ENCODE results near the gene GPR4. TPM values are rescaled to one million over a fixed set of nuclear protein-coding genes. Genes with fewer than 3 reads are reported as not detected.

GPR4 gene
- total and polyA plus RNA-seq, 2 of the 8 experiments (the other 6 are each of a cell fraction or from before 2014, with no cell fraction given): 0.19 to 0.39 TPM

DNA sequence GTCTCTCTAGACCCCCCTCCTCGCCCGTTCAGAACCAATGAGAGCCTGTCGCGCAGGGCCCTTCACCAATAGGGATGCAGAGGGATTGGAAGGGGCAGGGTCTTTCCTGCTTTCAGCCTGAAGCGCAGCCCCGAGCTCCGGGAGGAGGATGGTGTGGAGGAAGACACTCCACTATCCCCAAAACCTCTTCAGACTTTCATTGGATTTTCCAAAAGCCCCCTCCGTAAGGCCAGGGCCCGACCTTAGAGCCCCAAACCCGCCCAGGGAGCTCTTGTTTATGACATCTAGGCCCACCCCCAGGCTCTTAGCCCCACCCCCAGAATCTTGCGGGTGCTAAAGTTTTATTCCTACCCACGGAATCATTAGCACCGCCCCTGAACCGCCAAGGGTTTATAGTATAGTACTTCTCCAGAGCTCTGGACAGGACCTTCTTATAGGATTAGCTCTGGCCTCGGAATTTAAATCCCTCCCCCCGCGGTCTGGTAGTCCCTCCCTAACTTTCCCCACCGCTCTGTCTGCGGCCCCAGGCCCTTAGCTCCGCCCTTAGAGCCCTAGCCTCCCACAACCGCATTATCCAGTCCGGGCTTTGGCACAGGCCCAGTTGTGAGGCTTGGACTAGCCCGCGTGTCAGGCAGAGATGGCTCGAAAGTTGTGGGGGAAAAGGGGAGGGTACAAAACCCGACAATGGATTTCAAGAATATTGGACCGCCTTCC is 43.8 kb upstream of the GPR4 start:
- Histone ChIP-seq H3K27ac (ENCODE audit: low read depth, low read length) (no peak overlapping the region), H3K14ac (ENCODE audit: insufficient read length) (no peak overlapping the region), H3K9ac (replicated peaks in 1 of 4; ENCODE audit: extremely low read depth in 1 of 4, low read depth in 3 of 4, low read length in 3 of 4) (no peak overlapping the region), H2BK12ac (ENCODE audit: low read depth, low read length) (no peak overlapping the region), H4K20me1 (replicated peaks in 1 of 2; ENCODE audit: control insufficient read depth in 1 of 2, insufficient read depth in 2 of 2, low read length in 2 of 2) (no peaks in the 10 kb centered on the region), H2BK20ac (ENCODE audit: low read length) (no peak overlapping the region), H3K23me2 (ENCODE audit: low read depth, low read length) (peaks cover 8% of the 10 kb centered on the region; the same call in 1 of the 2 replicates), H2BK15ac (ENCODE audit: low read length) (no peak overlapping the region), H3K23ac (ENCODE audit: insufficient read length) (no peak overlapping the region), H3K9me3 (ENCODE audit: insufficient read depth in 2 of 2, low read depth in 1 of 2, low read length in 1 of 2) (no peaks in the 10 kb centered on the region; a peak in 1 of 4 replicates), H3K18ac (ENCODE audit: extremely low read depth, low read length) (no peak overlapping the region), H4K91ac (replicated peaks; ENCODE audit: insufficient read length, low read length) (no peak overlapping the region), H3K4me3 (ENCODE audit: extremely low read depth in 1 of 4, insufficient read depth in 2 of 4, low read depth in 3 of 4, low read length in 4 of 4) (peak overlapping the region; percentile 38 to 60 (median 48)), H4K5ac (ENCODE audit: insufficient read length, low read depth, low read length) (no peak overlapping the region), H3K36me3 (ENCODE audit: control insufficient read depth in 2 of 4, insufficient read depth in 4 of 4, low read length in 3 of 4) (no peaks in the 10 kb centered on the region), H3K56ac (replicated peaks; ENCODE audit: insufficient read length, low read depth, low read length) (no peak overlapping the region), H3K4ac (replicated peaks; ENCODE audit: insufficient read length, low read depth, low read length) (no peak overlapping the region), H3K79me2 (ENCODE audit: control insufficient read depth in 1 of 2, insufficient read depth in 2 of 2, low read length in 2 of 2) (no peaks in the 10 kb centered on the region), H2BK120ac (replicated peaks; ENCODE audit: low read depth, low read length) (no peak overlapping the region), H2BK5ac (ENCODE audit: low read depth, low read length) (no peak overlapping the region), H3K79me1 (ENCODE audit: low read depth, low read length) (no peaks in the 10 kb centered on the region), H4K8ac (ENCODE audit: extremely low read depth, insufficient read depth, low read length) (no peak overlapping the region), H3K27me3 (replicated peaks in 1 of 4; ENCODE audit: control insufficient read depth in 3 of 4, extremely low read depth in 1 of 4, insufficient read depth in 3 of 4, low read length in 3 of 4) (peaks cover 0 to 6% (median 2%) of the 10 kb centered on the region in 4 experiments; a peak in 4 of 7 replicates), H3K4me2 (ENCODE audit: insufficient read depth in 1 of 2, low read depth in 2 of 2, low read length in 2 of 2) (peak overlapping the region; percentile 43 to 45), H2AK5ac (ENCODE audit: low read depth, low read length) (no peak overlapping the region), H3K4me1 (replicated peaks in 1 of 4; ENCODE audit: control insufficient read depth in 3 of 4, insufficient read depth in 4 of 4, low read length in 3 of 4) (peaks cover 6 to 26% (median 16%) of the 10 kb centered on the region in 4 experiments), H2AFZ (ENCODE audit: low read length) (no peak overlapping the region)
- peak in 1 of 2 experiments; percentile 93 for DNase-seq (ENCODE audit: low read depth in 1 of 2, low spot score in 2 of 2)
- peak; percentile 13 for FAIRE-seq
- ChIA-PET CTCF (ENCODE audit: partially characterized antibody) (interaction anchor here (0.6 to 5.8 kb wide), 10 partner anchors 26 to 207 kb away, joined by 3 to 67 read pairs (median 4); partner anchors contain the start of gene PPM1N), POLR2A (ENCODE audit: partially characterized antibody) (interaction anchor here (0.6 to 1.8 kb wide), 9 partner anchors 13 to 124 kb away, joined by 3 to 8 read pairs (median 4); partner anchors contain the start of genes GIPR, QPCTL, SIX5 and SNRPD2)
- 3% methylated on average over 26 of the region's 27 CpGs; no CpG with 5 or more reads in 1 of the 2 experiments for WGBS, 2 experiments (ENCODE audit: extremely low coverage in 1 of 2, insufficient coverage in 1 of 2, insufficient read length in 1 of 2, insufficient replicate concordance in 2 of 2, low coverage in 1 of 2, low lambda C conversion rate in 2 of 2, missing lambda C conversion rate in 1 of 2)
- TF ChIP-seq SP2 (IDR thresholded peaks at IDR 0.05; ENCODE audit: low read length) (peak; percentile 56; the same call in 1 of the 2 replicates), TBP (IDR thresholded peaks at IDR 0.05; ENCODE audit: low read depth, low read length) (no peak), RAD21 (IDR thresholded peaks at IDR 0.05 in 1 of 2, conservative IDR thresholded peaks at IDR 0.05 in 1 of 2; ENCODE audit: low read depth in 2 of 2, low read length in 2 of 2) (peak; percentile 24; a peak in 2 of 4 replicates), SIN3A (conservative IDR thresholded peaks at IDR 0.05 in 1 of 2, IDR thresholded peaks at IDR 0.05 in 1 of 2; ENCODE audit: low read depth in 1 of 2, low read length in 2 of 2) (peak; percentile 1 to 71; a peak in 1 of 4 replicates), MAFK (IDR thresholded peaks at IDR 0.05; ENCODE audit: low read depth, low read length) (no peak), JUN (IDR thresholded peaks at IDR 0.05; ENCODE audit: low read depth, low read length) (0 out of 2 replicates have a peak, but pooled peaks have one; percentile 45)
- TF ChIP-seq, protein P1, sequence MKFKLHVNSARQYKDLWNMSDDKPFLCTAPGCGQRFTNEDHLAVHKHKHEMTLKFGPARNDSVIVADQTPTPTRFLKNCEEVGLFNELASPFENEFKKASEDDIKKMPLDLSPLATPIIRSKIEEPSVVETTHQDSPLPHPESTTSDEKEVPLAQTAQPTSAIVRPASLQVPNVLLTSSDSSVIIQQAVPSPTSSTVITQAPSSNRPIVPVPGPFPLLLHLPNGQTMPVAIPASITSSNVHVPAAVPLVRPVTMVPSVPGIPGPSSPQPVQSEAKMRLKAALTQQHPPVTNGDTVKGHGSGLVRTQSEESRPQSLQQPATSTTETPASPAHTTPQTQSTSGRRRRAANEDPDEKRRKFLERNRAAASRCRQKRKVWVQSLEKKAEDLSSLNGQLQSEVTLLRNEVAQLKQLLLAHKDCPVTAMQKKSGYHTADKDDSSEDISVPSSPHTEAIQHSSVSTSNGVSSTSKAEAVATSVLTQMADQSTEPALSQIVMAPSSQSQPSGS (IDR thresholded peaks at IDR 0.05; ENCODE audit: low read length): peak; percentile 68; the same call in 1 of the 2 replicates
- TF ChIP-seq, protein P2, sequence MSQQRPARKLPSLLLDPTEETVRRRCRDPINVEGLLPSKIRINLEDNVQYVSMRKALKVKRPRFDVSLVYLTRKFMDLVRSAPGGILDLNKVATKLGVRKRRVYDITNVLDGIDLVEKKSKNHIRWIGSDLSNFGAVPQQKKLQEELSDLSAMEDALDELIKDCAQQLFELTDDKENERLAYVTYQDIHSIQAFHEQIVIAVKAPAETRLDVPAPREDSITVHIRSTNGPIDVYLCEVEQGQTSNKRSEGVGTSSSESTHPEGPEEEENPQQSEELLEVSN (IDR thresholded peaks at IDR 0.05): peak; percentile 75; the same call in 1 of the 2 replicates
